HEK293 (cell line): ENCODE data around the gene GLYATL3.

Experiments
- CTCF ChIA-PET: fragments of 350-600 bp; formaldehyde crosslinking; extraction: SDS; loops from one replicate; lab custom pipeline; 2021; ENCODE audit warnings: antibody characterized with exemption; lab: Yijun Ruan, JAX
- POLR2A ChIA-PET: fragments of 300-600 bp; formaldehyde crosslinking; extraction: SDS; loops from one replicate; lab custom pipeline; 2020; ENCODE audit warnings: antibody characterized with exemption, inconsistent platforms; lab: Yijun Ruan, JAX
- H3K27ac ChIP-seq: fragments of 200-500 bp; sonication (Bioruptor generic); 2 replicates; pipeline ENCODE4 v1.5.1; 2014; ENCODE audit warnings: low read depth, low read length, control low read depth, inconsistent platforms; ENCODE audit errors: extremely low read depth
- H3K36me3 ChIP-seq, 2 experiments: fragments of 200-500 bp in 1 of 2; sonication (Bioruptor generic) in 1 of 2; 1 replicate in 1 of 2; 2 replicates in 1 of 2; pipeline ENCODE4 v1.5.1; 2014 to 2017; ENCODE audit warnings: inconsistent platforms in 2 of 2, low read length in 2 of 2; ENCODE audit not compliant: control insufficient read depth in 2 of 2, insufficient read depth in 1 of 2
- H3K4me1 ChIP-seq: fragments of 200-500 bp; sonication (Bioruptor generic); 2 replicates; pipeline ENCODE4 v1.5.1; 2014; ENCODE audit warnings: mild to moderate bottlenecking, low read length, inconsistent platforms; ENCODE audit not compliant: control insufficient read depth, insufficient read depth
- H3K4me3 ChIP-seq: 2 replicates; pipeline ENCODE4 v1.5.1; 2011; ENCODE audit warnings: low read depth, mild to moderate bottlenecking, control low read depth, low read length, moderate library complexity
- H3K9me3 ChIP-seq: fragments of 200-500 bp; sonication (Bioruptor generic); 2 replicates; pipeline ENCODE4 v1.5.1; 2014; ENCODE audit warnings: low read depth, low read length, inconsistent platforms; ENCODE audit not compliant: control insufficient read depth, insufficient read depth
- REST ChIP-seq: fragments of 450-650 bp; formaldehyde crosslinking; IDR thresholded peaks from 2 replicates; pipeline ENCODE4 v1.5.1; 2016; ENCODE audit warnings: missing biosample characterization, missing genetic modification characterization
- ZBTB20 ChIP-seq: fragments of 450-650 bp; formaldehyde crosslinking; IDR thresholded peaks from 2 replicates; pipeline ENCODE4 v1.5.1; 2016; ENCODE audit warnings: missing biosample characterization, missing genetic modification characterization
- ZBTB8A ChIP-seq: fragments of 450-650 bp; formaldehyde crosslinking; IDR thresholded peaks from 2 replicates; pipeline ENCODE4 v1.5.1; 2016; ENCODE audit warnings: missing biosample characterization, missing genetic modification characterization
- ZEB2 ChIP-seq: fragments of 450-650 bp; formaldehyde crosslinking; IDR thresholded peaks from 2 replicates; pipeline ENCODE4 v1.5.1; 2016; ENCODE audit warnings: missing biosample characterization, missing genetic modification characterization
- ZFP69B ChIP-seq: fragments of 450-650 bp; formaldehyde crosslinking; IDR thresholded peaks from 2 replicates; pipeline ENCODE4 v1.5.1; 2016; ENCODE audit warnings: missing biosample characterization, missing genetic modification characterization
- ZNF138 ChIP-seq: fragments of 450-650 bp; formaldehyde crosslinking; IDR thresholded peaks from 2 replicates; pipeline ENCODE4 v1.5.1; 2016; ENCODE audit warnings: missing biosample characterization, missing genetic modification characterization, borderline replicate concordance
- ZNF146 ChIP-seq: fragments of 450-650 bp; formaldehyde crosslinking; IDR thresholded peaks from 2 replicates; pipeline ENCODE4 v1.5.1; 2016; ENCODE audit warnings: missing biosample characterization, missing genetic modification characterization
- ZNF2 ChIP-seq: fragments of 450-650 bp; formaldehyde crosslinking; IDR thresholded peaks from 2 replicates; pipeline ENCODE4 v1.5.1; 2016; ENCODE audit warnings: missing biosample characterization, missing genetic modification characterization
- ZNF549 ChIP-seq: fragments of 450-650 bp; IDR thresholded peaks from 2 replicates; pipeline ENCODE4 v1.5.1; 2018; ENCODE audit warnings: missing biosample characterization, missing genetic modification characterization, mild to moderate bottlenecking, inconsistent platforms, moderate library complexity
- ZNF560 ChIP-seq: fragments of 450-650 bp; formaldehyde crosslinking; IDR thresholded peaks from 2 replicates; pipeline ENCODE4 v1.5.1; 2017; ENCODE audit warnings: missing biosample characterization, missing genetic modification characterization, borderline replicate concordance
- ZNF585B ChIP-seq: fragments of 450-650 bp; formaldehyde crosslinking; IDR thresholded peaks from 2 replicates; pipeline ENCODE4 v1.5.1; 2016; ENCODE audit warnings: missing biosample characterization, missing genetic modification characterization
- ZNF621 ChIP-seq: fragments of 450-650 bp; formaldehyde crosslinking; IDR thresholded peaks from 2 replicates; pipeline ENCODE4 v1.5.1; 2017; ENCODE audit warnings: missing biosample characterization, missing genetic modification characterization
- ZNF629 ChIP-seq: fragments of 450-650 bp; formaldehyde crosslinking; IDR thresholded peaks from 2 replicates; pipeline ENCODE4 v1.5.1; 2017; ENCODE audit warnings: missing biosample characterization, missing genetic modification characterization
- ZNF654 ChIP-seq: fragments of 450-650 bp; formaldehyde crosslinking; IDR thresholded peaks from 2 replicates; pipeline ENCODE4 v1.5.1; 2016; ENCODE audit warnings: low read depth, missing biosample characterization, missing genetic modification characterization
- ZNF677 ChIP-seq: fragments of 450-650 bp; IDR thresholded peaks from 2 replicates; pipeline ENCODE4 v1.5.0; 2018; ENCODE audit warnings: missing biosample characterization, mild to moderate bottlenecking, missing genetic modification characterization, moderate library complexity
- ZNF785 ChIP-seq: fragments of 450-650 bp; formaldehyde crosslinking; IDR thresholded peaks from 2 replicates; pipeline ENCODE4 v1.5.1; 2016; ENCODE audit warnings: missing biosample characterization, missing genetic modification characterization
- TF ChIP-seq, protein P1 (sequence below): fragments of 450-650 bp; formaldehyde crosslinking; IDR thresholded peaks from 2 replicates; pipeline ENCODE4 v1.5.1; 2016; ENCODE audit warnings: missing biosample characterization, missing genetic modification characterization
- TF ChIP-seq, protein P2 (sequence below): fragments of 450-650 bp; formaldehyde crosslinking; IDR thresholded peaks from 2 replicates; pipeline ENCODE4 v1.5.1; 2016; ENCODE audit warnings: missing biosample characterization, missing genetic modification characterization
- TF ChIP-seq, protein P3 (sequence below): fragments of 450-650 bp; formaldehyde crosslinking; IDR thresholded peaks from 2 replicates; pipeline ENCODE4 v1.5.1; 2016; ENCODE audit warnings: missing biosample characterization, missing genetic modification characterization

GLYATL3 gene

GRCh38 chr6:49454787-49455709, 44.7 kb upstream of the GLYATL3 start:
- Histone ChIP-seq H3K4me3 (no peak overlapping the region), H3K36me3 (peaks cover 27 to 50% of the 10 kb centered on the region in 2 experiments), H3K4me1 (no peaks in the 10 kb centered on the region), H3K27ac (no peak overlapping the region), H3K9me3 (no peaks in the 10 kb centered on the region)
- ChIA-PET POLR2A (interaction anchor here (0.6 kb wide), 1 partner anchor 180 kb away, joined by 4 read pairs; no protein-coding TSS in a partner anchor), CTCF (interaction anchor here (0.6 to 1.6 kb wide), 6 partner anchors 11 to 1622 kb away, joined by 3 to 6 read pairs (median 4); no protein-coding TSS in a partner anchor)
- TF ChIP-seq ZBTB20 (tag by site-specific recombination) (no peak), ZEB2 (tag by site-specific recombination) (no peak), REST (no peak), ZNF629 (tag by site-specific recombination) (no peak), ZNF146 (tag by site-specific recombination) (no peak), ZNF785 (tag by site-specific recombination) (no peak), ZNF138 (no peak), ZNF654 (tag by site-specific recombination) (no peak), ZFP69B (tag by site-specific recombination) (no peak), ZNF2 (tag by site-specific recombination) (no peak), ZNF585B (no peak)
- TF ChIP-seq, protein P1, sequence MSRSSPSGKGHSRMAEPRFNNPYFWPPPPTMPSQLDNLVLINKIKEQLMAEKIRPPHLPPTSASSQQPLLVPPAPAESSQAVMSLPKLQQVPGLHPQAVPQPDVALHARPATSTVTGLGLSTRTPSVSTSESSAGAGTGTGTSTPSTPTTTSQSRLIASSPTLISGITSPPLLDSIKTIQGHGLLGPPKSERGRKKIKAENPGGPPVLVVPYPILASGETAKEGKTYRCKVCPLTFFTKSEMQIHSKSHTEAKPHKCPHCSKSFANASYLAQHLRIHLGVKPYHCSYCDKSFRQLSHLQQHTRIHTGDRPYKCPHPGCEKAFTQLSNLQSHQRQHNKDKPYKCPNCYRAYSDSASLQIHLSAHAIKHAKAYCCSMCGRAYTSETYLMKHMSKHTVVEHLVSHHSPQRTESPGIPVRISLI = no peak
- TF ChIP-seq, protein P2, sequence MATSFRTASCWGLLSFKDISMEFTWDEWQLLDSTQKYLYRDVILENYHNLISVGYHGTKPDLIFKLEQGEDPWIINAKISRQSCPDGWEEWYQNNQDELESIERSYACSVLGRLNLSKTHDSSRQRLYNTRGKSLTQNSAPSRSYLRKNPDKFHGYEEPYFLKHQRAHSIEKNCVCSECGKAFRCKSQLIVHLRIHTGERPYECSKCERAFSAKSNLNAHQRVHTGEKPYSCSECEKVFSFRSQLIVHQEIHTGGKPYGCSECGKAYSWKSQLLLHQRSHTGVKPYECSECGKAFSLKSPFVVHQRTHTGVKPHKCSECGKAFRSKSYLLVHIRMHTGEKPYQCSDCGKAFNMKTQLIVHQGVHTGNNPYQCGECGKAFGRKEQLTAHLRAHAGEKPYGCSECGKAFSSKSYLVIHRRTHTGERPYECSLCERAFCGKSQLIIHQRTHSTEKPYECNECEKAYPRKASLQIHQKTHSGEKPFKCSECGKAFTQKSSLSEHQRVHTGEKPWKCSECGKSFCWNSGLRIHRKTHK (tag by site-specific recombination) = no peak

DNA sequence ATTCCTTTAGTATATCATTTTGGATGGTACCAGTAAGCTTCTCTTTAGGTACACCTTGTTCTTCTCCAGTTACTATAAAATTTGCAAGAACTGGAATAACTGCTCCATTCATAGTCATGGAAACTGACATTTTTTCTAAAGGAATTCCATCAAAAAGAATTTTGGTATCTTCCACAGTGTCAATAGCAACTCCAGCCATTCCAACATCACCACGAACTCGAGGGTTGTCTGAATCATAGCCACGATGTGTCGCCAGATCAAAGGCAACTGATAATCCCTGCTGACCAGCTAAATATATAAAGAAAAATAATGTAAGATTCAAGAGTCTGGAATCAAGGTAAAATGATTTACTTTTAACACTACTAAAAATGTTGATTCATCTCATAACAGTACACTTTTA, 42.0 kb upstream of the GLYATL3 start:
- H3K36me3 ChIP-seq = peaks cover 13 to 37% of the 10 kb centered on the region in 2 experiments
- TF ChIP-seq ZNF677 (tag by site-specific recombination) (no peak), ZNF549 (no peak), ZNF560 (tag by site-specific recombination) (no peak), ZNF621 (tag by site-specific recombination) (no peak), ZBTB8A (tag by site-specific recombination) (no peak), ZNF585B (no peak)
- TF ChIP-seq, protein P3, sequence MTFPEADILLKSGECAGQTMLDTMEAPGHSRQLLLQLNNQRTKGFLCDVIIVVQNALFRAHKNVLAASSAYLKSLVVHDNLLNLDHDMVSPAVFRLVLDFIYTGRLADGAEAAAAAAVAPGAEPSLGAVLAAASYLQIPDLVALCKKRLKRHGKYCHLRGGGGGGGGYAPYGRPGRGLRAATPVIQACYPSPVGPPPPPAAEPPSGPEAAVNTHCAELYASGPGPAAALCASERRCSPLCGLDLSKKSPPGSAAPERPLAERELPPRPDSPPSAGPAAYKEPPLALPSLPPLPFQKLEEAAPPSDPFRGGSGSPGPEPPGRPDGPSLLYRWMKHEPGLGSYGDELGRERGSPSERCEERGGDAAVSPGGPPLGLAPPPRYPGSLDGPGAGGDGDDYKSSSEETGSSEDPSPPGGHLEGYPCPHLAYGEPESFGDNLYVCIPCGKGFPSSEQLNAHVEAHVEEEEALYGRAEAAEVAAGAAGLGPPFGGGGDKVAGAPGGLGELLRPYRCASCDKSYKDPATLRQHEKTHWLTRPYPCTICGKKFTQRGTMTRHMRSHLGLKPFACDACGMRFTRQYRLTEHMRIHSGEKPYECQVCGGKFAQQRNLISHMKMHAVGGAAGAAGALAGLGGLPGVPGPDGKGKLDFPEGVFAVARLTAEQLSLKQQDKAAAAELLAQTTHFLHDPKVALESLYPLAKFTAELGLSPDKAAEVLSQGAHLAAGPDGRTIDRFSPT (tag by site-specific recombination) = no peak
- TF ChIP-seq, all 188 proteins: peak for 0
- H3K9me3 ChIP-seq = no peaks in the 10 kb centered on the region
- no peak overlapping the region for H3K4me3 ChIP-seq
- no peak overlapping the region for H3K27ac ChIP-seq
- ChIA-PET POLR2A (no interaction called here), CTCF (no interaction called here)
- H3K4me1 ChIP-seq = no peaks in the 10 kb centered on the region
